T-helper 17 cell (primary cell): Measurements from ENCODE around the gene TBL1X. TPM values are rescaled to one million over a fixed set of nuclear protein-coding genes. Genes with fewer than 3 reads are reported as not detected.
"Not testable (repeated sequence)": the region's sequence is repeated elsewhere in the genome, so short reads cannot be mapped to it uniquely, and the experiment has no call there.

Source experiments
- ATAC-seq: fragments of 150-1000 bp; cut with Tn5 transposase; 2 replicates; pipeline ENCODE4 v1.10.0; 2021; ENCODE audit warnings: mild to moderate bottlenecking, moderate library complexity
- DNase-seq, 3 donors: peaks; one replicate each; pipeline versions ENCODE4 v3.0.0 to v3.0.0-alpha.2; 2020 to 2021
- H3K9me3 ChIP-seq: one replicate; pipeline ENCODE4 v1.7.0; 2013; ENCODE audit warnings: low read length, mild to moderate bottlenecking; ENCODE audit not compliant: control insufficient read depth, poor library complexity, severe bottlenecking
- H3K27ac Mint-ChIP-seq: one replicate; pipeline ENCODE4 v1.8.0; 2022; ENCODE audit warnings: mild to moderate bottlenecking, moderate library complexity, mixed read lengths
- H3K27me3 Mint-ChIP-seq: one replicate; pipeline ENCODE4 v1.8.0; 2022; ENCODE audit warnings: mixed read lengths
- H3K36me3 Mint-ChIP-seq: one replicate; pipeline ENCODE4 v1.8.0; 2022; ENCODE audit warnings: low read depth, mixed read lengths
- H3K4me1 Mint-ChIP-seq: one replicate; pipeline ENCODE4 v1.8.0; 2022; ENCODE audit warnings: mild to moderate bottlenecking, mixed read lengths
- H3K4me3 Mint-ChIP-seq: one replicate; pipeline ENCODE4 v1.8.0; 2022; ENCODE audit warnings: mild to moderate bottlenecking, moderate library complexity, mixed read lengths
- total RNA-seq, 4 donors: library from RNA in 2 of 4; stranded (reverse) in 2 of 4; gene quantifications; one replicate each; pipeline ENCODE4 v1.2.3 and lab custom pipeline; 2022 to 2026

TBL1X gene
- total RNA-seq, 2 donors from 2014 or later: 15.7 to 20.2 TPM

DNA sequence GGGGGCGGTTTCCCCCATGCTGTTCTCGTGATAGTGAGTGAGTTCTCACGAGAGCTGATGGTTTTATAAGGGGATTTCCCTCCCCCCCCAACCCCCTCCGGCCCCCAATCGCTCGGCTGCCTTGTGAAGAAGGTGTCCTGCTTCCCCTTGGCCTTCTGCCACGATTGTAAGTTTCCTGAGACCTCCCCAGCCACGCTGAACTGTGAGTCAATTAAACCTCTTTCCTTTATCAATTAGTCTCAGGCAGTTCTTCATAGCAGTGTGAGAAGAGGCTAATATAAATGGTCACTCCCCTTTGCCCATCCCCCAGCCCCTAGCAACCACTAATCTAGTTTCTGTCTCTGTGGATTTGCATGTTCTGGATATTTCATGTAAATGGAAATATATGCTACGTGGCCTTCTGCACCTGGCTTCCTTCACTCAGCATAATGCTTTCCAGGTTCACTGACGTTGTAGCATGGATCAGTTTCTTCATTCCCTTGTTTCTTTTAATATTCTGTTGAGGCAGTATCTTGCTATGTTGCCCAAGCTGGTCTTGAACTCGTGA lies 284.4 kb downstream of the TBL1X start:
- DNase-seq (no peak), ATAC-seq (no peak)
- Mint-ChIP-seq H3K4me3 (no peak overlapping the region), H3K27ac (no peak overlapping the region), H3K36me3 (no peaks in the 10 kb centered on the region), H3K4me1 (peaks cover 5% of the 10 kb centered on the region), H3K27me3 (no peaks in the 10 kb centered on the region)
- H3K9me3 ChIP-seq: no peaks in the 10 kb centered on the region

GRCh38 chrX:9757366-9757765 lies 292.5 kb downstream of the TBL1X start:
- no peak overlapping the region for H3K27ac Mint-ChIP-seq
- H3K27me3 Mint-ChIP-seq: no peaks in the 10 kb centered on the region
- H3K4me3 Mint-ChIP-seq: no peak overlapping the region
- H3K9me3 ChIP-seq: no peaks in the 10 kb centered on the region
- H3K4me1 Mint-ChIP-seq: no peaks in the 10 kb centered on the region
- DNase-seq (no peak), ATAC-seq (no peak)
- H3K36me3 Mint-ChIP-seq: no peaks in the 10 kb centered on the region

DNA sequence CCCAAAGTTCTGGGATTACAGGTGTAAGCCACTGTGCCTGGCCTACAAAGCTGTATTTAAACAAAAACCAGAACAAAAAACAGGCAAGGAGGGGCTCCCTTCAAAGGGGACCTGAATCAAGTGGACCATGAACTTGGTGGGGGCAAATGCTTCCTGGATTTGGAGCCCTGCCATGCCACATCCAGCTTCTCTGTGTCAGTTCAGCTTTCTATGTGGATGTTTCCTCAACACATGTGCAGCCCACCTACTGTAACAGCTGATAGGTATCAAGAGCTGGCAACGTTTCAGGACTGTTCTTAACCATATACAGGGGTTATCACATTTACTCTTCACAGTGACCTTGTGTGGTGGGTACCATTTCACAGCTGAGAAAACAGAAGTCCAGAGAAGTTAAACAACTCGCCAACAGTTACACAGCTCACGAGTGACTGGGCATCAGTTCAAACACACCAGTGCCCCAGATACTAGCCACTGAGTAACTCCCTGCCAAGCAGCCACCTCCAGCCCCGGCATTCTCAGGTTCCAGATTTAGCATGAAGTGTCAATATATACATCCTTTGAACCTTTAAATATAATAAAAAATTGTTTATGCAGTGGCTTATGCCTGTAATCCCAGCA lies 293.3 kb downstream of the TBL1X start:
- ATAC-seq: no peak
- no peaks in the 10 kb centered on the region for H3K27me3 Mint-ChIP-seq
- no peaks in the 10 kb centered on the region for H3K9me3 ChIP-seq
- no peak overlapping the region for H3K27ac Mint-ChIP-seq
- no peak overlapping the region for H3K4me3 Mint-ChIP-seq
- no peak for DNase-seq
- H3K36me3 Mint-ChIP-seq: no peaks in the 10 kb centered on the region
- no peaks in the 10 kb centered on the region for H3K4me1 Mint-ChIP-seq

GRCh38 chrX:9759337-9759736 lies 294.5 kb downstream of the TBL1X start:
- DNase-seq (no peak), ATAC-seq (no peak)
- Mint-ChIP-seq H3K36me3 (no peaks in the 10 kb centered on the region), H3K27ac (no peak overlapping the region), H3K4me1 (no peaks in the 10 kb centered on the region), H3K4me3 (no peak overlapping the region), H3K27me3 (peaks cover 4% of the 10 kb centered on the region)
- H3K9me3 ChIP-seq: no peaks in the 10 kb centered on the region

GRCh38 chrX:9765072-9765736 lies 300.3 kb downstream of the TBL1X start:
- no peaks in the 10 kb centered on the region for H3K36me3 Mint-ChIP-seq
- no peaks in the 10 kb centered on the region for H3K9me3 ChIP-seq
- no peaks in the 10 kb centered on the region for H3K4me1 Mint-ChIP-seq
- no peak overlapping the region for H3K27ac Mint-ChIP-seq
- no peak overlapping the region for H3K4me3 Mint-ChIP-seq
- peaks cover 4% of the 10 kb centered on the region for H3K27me3 Mint-ChIP-seq
- ATAC-seq (no peak), DNase-seq (no peak)

DNA sequence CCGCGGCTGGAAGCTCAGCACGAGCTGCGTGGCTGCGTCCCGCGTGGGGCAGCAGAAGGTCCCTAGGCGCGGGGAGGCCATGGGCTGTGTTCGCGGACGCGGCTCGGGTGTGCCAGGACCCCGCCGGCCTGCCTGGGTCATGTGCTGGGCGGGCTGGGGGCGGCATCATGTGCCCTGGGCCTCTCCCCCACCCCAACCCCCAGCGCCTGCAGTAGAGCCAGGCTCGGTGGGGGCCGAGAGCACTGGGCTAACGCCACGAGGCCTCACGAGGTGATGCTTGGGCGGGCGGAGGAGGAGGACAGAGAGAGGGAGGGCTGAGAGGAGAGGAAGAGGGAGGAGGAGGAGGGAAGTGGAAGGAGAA lies 300.9 kb downstream of the TBL1X start, which contains the start of gene GPR143:
TSS of gene GPR143 (minus strand) at position 111 of the 361 bp plus-strand sequence. CDS start at position 81, 30 bp downstream.
- Mint-ChIP-seq H3K36me3 (no peaks in the 10 kb centered on the region), H3K4me1 (no peaks in the 10 kb centered on the region), H3K4me3 (no peak within 1 kb of the TSS), H3K27me3 (peaks cover 4% of the 10 kb centered on the region), H3K27ac (no peak within 1 kb of the TSS)
- H3K9me3 ChIP-seq: no peaks in the 10 kb centered on the region
- ATAC-seq (no peak), DNase-seq (no peak)

- ATAC-seq: no peak
- H3K9me3 ChIP-seq: no peaks in the 10 kb centered on the region
- Mint-ChIP-seq H3K27me3 (peaks cover 4% of the 10 kb centered on the region), H3K4me3 (no peak overlapping the region), H3K27ac (no peak overlapping the region), H3K36me3 (no peaks in the 10 kb centered on the region), H3K4me1 (no peaks in the 10 kb centered on the region)
- no peak for DNase-seq
Measured at GRCh38 chrX:9767375-9767774, 302.5 kb downstream of the TBL1X start.

DNA sequence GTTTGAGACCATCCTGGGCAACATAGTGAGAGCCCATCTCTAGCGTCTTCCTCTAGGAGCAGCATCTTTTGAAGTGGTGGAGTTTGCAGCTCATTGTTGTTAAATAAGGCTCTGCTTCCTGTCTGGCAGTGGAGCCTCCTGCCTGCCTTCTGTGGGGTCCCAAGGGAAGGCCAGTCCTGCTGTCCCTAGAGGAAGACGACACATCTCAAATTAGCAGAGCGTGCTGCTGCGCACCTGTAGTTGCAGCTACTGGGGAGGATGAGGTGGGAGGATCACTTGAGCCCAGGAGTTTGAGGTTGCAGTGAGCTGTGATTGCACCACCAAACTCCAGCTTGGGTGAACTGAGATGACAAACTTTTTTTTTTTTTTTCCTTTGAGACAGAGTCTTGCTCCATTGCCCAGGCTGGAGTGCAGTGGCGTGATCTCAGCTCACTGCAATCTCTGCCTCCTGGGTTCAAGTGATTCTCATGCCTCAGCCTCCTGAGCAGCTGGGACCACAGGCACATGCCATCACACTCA lies 303.5 kb downstream of the TBL1X start:
- not testable (repeated sequence) for H3K27me3 Mint-ChIP-seq, ATAC-seq, H3K27ac Mint-ChIP-seq, H3K36me3 Mint-ChIP-seq, H3K4me3 Mint-ChIP-seq, H3K9me3 ChIP-seq, DNase-seq, H3K4me1 Mint-ChIP-seq

DNA sequence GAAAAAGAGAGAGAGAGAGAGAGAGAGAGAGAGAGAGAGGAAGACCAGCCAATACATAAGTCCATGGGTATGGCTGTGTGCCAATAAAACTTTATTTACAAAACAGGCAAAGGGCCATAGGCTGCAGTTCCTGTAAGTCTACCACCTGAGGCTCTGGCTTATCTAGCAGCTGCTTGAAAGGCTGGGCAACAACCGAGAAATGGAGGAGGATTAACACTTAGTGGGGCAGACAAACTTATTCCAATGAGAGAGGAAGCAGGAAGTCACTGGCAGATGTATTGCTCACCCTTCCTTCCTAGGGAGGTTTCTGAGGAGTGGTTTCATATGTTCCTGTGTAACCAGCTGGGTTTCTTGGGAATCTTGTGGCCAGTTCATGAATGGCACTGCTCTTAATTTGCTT lies 305.5 kb downstream of the TBL1X start:
- peaks cover 2% of the 10 kb centered on the region for H3K4me1 Mint-ChIP-seq
- DNase-seq: no peak
- H3K36me3 Mint-ChIP-seq: no peaks in the 10 kb centered on the region
- H3K9me3 ChIP-seq: no peaks in the 10 kb centered on the region
- H3K4me3 Mint-ChIP-seq: no peak overlapping the region
- H3K27ac Mint-ChIP-seq: no peak overlapping the region
- ATAC-seq: no peak
- H3K27me3 Mint-ChIP-seq: no peaks in the 10 kb centered on the region

DNA sequence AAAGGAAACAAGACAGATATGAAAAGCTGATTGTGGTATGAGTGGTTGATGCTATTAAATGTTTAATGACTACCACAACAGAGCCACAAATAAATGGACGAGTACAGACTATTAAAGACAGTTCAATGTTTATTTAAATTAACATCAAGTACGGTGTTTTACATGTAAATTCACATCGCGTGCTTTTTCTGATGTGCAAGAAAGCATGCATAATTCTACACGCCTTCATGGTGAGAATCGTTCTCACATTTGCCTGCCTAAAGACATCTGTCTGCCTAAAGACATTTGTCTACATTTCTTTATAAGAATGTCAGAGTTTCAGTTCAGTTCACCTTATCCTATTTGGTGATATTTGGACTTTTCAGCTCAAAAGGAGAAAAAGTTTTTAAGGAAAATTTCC lies 308.1 kb downstream of the TBL1X start:
- no peak for ATAC-seq
- Mint-ChIP-seq H3K36me3 (no peaks in the 10 kb centered on the region), H3K27me3 (peaks cover under 1% of the 10 kb centered on the region), H3K4me1 (peaks cover 2% of the 10 kb centered on the region), H3K27ac (no peak overlapping the region), H3K4me3 (no peak overlapping the region)
- H3K9me3 ChIP-seq: no peaks in the 10 kb centered on the region
- DNase-seq: no peak

DNA sequence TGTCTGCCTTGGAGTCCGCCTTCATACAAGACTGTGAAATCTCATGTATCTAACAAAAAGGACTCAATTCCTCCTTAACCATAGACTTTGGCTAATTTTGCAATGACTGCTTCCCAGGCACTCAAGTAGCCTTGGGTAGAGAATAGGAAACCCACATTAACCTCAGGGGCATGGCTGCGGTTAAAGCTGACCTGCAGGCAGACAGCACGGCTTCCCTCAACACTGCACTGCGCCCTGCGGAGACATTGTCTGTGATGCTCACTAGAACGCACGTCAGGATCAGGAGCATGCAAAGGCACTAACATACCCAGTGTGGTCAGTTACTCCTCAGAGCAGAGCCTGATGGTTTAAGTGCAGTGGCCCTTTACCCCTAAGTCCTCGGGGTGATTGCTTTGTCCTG lies 311.1 kb downstream of the TBL1X start:
- no peaks in the 10 kb centered on the region for H3K36me3 Mint-ChIP-seq
- H3K27me3 Mint-ChIP-seq: peaks cover 13% of the 10 kb centered on the region
- H3K9me3 ChIP-seq: no peaks in the 10 kb centered on the region
- no peak overlapping the region for H3K4me3 Mint-ChIP-seq
- DNase-seq: no peak
- ATAC-seq: no peak
- peaks cover 2% of the 10 kb centered on the region for H3K4me1 Mint-ChIP-seq
- H3K27ac Mint-ChIP-seq: no peak overlapping the region

DNA sequence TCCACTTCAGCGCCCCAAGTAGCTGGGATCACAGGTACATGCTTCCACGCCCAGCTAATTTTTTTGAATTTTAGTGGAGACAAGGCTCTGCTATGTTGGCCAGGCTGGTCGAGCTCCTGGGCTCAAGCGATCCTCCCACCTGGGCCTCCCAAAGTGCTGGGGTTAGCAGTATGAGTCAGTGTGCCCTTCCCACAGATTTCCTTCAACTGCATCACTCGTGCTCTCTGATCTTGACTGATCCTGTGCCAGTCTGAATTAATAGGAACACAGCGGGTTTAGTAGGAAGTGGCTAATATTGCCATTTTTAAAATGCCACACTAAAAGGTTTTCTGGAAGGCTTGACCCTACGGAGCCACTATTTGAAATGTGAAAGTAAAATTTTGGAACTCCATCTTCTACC lies 317.1 kb downstream of the TBL1X start:
- Mint-ChIP-seq H3K36me3 (no peaks in the 10 kb centered on the region), H3K27ac (no peak overlapping the region), H3K4me1 (no peaks in the 10 kb centered on the region), H3K4me3 (no peak overlapping the region), H3K27me3 (peaks cover 13% of the 10 kb centered on the region)
- ATAC-seq: no peak
- DNase-seq: no peak
- H3K9me3 ChIP-seq: no peaks in the 10 kb centered on the region

DNA sequence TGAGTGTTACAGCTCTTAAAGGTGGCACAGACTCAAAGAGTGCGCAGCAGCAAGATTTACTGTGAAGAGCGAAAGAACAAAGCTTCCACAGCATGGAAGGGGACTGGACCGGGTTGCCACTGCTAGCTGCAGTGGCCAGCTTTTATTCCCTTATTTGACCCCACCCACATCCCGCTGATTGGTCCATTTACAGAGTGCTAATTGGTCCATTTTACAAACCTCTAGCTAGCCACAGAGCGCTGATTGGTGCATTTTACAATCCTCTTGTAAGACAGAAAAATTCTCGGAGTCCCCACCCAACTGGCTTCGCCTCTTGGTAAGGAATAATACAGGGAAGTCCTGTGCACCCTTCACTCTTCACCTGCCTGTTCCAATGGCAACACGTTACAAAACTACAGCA lies 319.5 kb downstream of the TBL1X start:
- ATAC-seq (no peak), DNase-seq (no peak)
- Mint-ChIP-seq H3K36me3 (no peaks in the 10 kb centered on the region), H3K4me3 (no peak overlapping the region), H3K4me1 (no peaks in the 10 kb centered on the region), H3K27me3 (peaks cover 16% of the 10 kb centered on the region), H3K27ac (no peak overlapping the region)
- H3K9me3 ChIP-seq: no peaks in the 10 kb centered on the region
